AG08396 (cell line): Measurements from ENCODE around the gene PERP.

Experiments used
- DNase-seq: peaks from one replicate; pipeline ENCODE4 v3.0.0; 2012; ENCODE audit warnings: low spot score, mixed read lengths

Gene PERP

DNA sequence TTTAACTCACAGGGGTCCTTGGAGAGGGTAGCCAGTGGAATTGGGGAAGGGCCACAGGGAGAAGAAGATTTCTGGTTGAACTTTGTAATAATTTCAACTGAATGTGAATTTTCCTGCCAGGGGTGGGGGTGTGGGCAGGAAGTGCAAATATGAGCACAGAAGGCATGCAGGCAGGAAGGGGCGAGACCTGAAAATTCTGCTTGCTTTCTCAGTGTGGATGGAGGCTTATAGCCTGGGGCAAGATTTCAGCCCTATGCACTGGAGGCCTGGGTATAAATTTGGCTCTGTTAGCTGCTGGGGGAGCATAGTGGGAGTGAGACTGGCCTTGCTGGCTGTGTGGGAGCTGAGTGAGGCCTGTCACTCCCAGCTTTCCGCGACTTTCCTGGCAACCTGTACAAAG is 54.4 kb downstream of the PERP start:
- DNase-seq = no peak

- DNase-seq = no peak
Observed at GRCh38 chr6:138044972-138045371, 62.2 kb downstream of the PERP start.

DNA sequence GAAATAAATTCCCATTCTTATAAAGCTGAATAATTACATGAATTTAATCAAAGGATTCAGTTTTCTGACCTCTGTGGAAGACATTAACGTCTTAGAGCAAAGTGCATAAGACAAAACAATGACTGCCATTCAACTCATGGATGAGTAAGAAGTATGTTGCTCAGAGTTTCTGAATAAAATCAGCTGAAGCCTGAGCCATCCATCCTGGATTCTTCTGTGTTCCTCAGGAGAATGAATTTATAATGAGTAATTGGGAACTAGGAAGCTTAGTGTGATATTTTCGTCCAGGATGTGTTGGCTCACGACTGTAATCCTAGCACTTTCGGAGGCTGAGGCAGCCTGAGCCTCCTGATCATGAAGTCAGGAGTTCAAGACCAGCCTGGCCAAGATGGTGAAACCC is 62.8 kb downstream of the PERP start:
- no peak for DNase-seq
